NCI-H2029 (cell line): ENCODE measurements around the gene TAOK3.

Source experiments
- DNase-seq: peaks from one replicate; lab custom pipeline; 2025; lab: John Stamatoyannopoulos, UW

TAOK3 gene

DNA sequence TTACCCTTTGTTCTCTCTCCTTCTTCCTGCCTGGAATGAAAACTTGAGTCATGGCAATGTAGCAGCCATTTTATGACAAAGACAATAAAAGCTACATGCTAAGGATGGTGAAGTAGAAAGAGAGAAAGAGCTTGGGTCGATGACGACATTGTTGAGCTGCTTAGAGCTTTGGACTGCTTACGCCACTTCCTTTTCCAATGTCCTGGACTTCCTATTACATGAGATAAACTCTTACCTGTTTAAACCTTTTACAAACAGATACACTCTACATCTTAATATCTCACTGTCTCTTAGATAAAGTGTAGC, 166.6 kb downstream of the TAOK3 start:
- DNase-seq = no peak

DNA sequence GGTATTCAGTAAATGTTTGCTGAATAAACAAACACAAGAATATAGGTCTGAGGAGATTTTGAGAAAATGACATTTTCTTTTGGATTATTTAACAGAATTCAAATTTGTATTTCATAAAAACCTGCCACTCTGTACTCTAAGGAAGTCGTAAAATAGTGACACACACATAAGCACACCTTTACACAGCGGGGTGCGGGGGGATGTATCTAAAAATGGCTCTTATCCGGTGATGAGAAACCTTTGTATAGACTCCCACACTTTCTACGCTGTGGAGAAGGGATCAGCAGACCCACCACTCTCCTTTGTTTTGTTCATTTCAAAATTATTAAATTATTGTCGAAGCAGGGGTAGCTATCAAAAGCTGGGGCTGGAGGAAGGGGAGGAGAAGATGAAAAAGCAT, 178.7 kb downstream of the TAOK3 start:
- DNase-seq = no peak

DNA sequence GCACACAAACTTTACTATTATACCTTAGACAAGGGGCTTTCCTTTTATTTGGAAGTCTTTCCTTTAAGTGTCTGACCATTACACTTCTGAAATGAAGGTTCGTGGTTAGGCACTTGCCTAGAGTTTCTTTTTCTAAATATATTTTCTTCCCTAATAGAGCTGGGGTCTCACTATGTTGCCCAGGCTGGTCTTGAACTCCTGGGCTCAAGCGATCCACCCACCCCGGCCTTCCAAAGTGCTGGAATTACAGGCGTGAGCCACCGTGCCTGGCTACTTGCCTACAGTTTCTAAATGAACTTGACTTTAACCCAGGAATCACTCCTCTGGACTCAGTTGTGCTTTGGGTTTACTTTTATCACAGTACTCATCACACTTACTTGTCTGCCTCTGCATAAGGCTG, 179.2 kb downstream of the TAOK3 start:
- DNase-seq = no peak

DNA sequence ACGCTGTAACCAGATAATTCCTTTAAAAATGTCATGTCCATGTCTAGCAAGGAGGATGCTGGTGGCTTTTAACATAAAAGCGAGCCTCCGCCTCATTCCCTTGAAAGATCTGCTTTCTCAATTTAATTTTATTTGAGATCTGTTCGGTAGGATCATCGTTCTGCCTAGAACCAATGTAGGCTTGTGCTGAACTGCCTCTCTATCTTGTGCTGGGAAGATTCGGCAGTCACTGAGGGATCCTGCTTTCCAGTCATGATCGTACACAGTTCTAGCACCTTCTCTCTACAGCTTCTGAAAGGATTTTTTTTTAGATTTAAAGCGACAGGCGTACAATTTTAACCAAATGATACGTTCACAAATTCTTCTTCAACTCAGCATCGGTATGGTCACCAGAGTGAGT, 182.4 kb downstream of the TAOK3 start:
- no peak for DNase-seq

DNA sequence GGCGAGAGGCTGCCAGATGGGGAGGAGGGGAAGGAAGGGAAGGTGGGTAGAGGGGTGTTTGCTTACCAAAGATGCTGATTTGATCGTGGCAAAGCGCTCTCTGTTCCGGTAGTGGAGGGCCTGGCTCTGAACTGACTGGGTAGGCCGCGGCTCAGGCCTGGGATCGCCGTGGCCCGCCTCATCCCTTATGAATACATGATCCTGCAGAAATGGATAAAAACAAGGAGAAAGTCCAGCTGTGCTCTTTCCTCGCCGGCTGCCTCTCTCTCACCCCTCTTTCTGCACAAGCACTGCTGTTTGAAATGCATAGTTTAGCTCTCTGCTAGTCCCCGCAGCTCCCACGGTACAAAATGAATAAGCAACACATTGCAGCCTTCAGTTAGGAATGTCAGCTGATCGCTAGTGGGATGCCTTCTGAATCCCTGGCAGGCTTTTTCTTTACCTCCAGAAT, 182.9 kb downstream of the TAOK3 start:
- DNase-seq = no peak

DNA sequence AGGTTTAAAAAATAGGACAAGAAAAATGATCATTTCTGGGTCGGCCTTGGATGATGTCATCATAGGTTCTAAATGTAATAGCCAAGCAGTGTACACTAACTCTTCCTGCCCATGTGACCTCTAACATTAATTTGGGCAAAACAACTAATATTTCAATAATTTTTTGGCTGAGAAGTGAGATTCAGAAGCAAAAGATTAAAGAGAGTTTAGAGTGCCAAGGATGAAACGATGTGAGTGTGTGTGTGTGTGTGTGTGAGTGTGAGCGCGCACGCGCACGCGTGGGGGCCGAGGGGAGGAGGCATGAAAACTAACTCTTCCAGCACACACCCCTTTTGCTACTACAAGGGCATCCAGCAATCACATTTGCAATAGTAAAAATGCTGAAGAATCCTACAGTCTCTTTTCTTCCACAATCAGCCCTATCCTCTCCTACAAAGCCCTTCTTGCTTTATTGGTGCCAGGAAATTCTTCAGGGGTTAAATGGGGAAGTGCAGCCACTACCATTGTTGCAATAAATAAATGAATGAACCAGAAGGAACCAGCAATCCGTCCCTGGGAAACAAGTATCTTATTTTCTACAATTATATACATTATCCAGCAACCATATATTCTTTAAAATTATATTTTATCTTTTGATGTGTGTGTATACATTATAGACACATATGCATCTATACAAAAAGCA, 183.9 kb downstream of the TAOK3 start:
- DNase-seq = no peak

DNA sequence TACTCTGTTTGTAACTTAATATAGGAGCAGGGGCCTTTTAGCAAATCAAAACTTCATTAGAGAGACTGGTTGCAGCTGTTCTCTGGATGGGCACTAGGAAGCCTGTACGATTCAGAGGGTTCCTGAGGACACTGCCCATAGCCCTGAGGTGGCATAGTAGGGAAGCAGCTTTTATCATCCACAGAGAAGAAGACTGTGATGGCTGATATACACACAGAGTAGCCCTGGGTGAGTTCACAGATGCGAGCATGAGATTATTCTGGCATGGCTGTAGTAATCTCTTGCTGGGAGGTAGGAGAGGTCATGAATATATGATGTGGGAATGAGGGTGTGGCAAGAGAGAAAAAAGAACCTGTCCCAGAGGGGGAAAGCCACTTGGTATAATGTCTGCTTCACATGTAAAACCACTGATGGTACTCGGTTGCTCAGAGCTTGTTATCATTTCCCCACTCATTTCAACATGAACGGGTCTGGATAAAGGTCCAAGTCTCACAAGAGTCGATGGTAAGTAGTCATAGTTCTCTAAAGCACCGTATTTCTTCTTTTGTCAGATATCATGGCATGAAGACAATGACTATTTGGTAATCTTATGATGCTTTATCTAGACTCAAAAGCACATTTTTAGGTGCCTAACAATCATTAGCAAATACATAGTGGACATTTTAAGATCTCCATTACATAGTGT, 184.8 kb downstream of the TAOK3 start:
- no peak for DNase-seq

DNA sequence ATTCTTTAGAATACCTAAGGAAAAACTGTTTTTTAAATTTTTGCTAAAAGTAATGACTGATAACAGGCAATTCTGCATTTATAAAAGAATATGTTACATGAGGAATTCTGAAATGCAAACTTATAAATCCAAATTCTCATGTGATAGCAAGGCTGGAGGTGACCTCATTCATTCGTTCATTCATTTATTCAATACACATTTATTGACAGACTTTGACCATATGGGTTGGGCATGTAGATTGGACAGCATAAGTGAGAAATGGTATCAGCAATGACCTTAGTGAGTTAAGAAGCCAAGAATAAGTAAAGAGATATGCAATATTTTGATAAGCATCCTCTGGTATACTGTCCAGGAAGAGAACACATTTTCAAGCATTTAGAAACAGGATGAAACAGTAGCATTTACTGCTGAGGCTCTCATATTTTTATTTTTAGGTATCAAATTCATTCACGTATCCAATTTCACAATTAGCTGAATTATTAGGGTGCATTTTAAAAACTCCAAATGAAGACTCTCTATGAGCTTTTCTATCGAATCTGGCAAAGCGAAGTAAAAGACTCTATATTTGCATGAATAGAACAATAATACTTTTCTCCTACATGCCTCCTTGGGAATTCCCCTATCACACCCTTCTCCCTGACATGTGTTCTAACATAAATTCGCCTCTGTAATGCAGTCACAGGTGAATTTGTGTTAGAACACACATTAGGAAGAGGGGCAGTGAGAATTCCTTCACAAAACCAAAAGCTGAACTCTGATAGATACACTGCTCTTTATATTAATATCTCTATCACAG, 186.9 kb downstream of the TAOK3 start:
- no peak for DNase-seq

DNA sequence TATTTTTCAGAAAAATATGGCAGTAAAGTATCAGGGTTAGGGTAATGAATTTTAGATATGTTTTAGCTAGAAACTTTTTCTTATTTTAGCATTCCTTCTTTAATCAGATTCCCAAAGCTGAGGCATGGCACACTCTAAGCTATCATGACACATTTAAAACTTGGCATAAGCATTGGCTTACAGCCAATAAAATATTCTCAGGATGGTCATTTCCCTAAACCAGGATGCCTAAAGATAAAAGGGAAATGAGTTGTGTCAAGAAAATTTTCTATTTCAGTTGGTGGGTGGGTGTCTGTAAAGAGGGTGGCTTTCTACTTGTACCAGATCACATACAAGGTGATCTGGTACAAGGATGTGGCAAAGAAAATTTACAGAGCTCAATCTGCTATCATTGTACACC, 189.0 kb downstream of the TAOK3 start:
- no peak for DNase-seq

DNA sequence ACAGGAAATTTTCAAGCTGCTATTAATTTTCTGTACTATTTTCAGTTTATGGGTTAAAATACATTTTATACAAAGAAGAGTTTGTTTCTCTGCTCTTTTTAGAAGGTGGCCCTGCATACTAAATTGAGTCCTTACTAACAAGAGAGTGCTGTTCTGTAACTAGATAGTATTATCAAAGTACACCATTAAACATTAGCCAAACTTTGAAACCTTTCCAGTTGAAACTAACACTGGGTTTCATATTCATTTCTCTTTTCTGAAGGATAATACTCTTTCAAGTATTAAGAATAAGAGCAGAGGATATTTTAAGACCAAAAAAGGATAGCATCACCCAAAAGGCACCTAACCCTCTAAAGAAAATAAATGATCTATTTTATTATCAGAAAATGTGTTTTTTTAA, 189.6 kb downstream of the TAOK3 start:
- DNase-seq = no peak

DNA sequence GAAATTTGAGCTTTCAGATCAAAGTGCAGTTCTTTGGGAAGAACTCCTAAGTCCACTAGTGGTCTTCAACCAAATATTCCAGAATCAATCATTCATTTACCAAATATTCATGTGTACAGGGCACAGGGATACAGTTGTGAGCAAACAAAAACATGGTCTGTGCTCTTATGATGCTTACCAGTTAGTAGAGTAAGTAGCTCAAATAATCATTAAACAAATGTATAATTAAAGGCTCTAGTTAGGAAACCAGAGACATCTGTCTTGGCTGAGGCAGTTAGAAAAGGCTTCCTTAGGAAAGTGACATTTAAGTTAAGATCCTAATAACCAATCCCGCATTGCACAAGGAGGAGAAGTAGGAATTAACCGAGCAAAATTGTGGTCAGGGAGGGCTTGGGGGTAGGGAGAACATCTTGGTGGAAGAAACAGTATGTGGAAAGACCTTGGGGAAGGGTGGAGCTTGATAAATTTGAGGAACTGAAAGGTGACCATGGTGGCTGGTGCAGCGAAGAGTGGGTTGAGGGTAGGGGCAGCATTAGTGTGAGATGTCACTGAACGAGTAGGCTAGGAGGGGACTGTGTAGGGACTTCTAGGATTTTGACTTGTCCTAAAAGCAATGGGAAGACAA, 196.8 kb downstream of the TAOK3 start:
- no peak for DNase-seq

DNA sequence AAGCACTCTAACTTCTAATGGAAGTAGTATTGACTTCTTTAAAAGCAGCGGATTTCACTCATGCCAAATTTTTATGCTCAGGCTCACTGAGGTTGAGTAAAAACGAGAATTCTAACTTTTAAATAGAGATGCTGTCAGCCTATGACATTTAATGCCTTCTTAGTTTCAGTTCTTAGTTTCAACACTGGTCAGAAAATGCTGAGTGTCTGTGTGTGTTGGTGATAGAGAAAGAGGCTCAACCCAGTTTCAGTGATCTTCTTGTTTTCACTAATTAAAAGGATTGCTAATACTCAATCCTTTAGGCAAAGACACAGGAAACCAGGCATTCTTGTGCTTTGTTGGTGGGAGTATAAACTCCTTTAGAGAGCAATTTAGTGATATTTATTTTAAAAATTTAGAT, 205.8 kb downstream of the TAOK3 start:
- DNase-seq = no peak

DNA sequence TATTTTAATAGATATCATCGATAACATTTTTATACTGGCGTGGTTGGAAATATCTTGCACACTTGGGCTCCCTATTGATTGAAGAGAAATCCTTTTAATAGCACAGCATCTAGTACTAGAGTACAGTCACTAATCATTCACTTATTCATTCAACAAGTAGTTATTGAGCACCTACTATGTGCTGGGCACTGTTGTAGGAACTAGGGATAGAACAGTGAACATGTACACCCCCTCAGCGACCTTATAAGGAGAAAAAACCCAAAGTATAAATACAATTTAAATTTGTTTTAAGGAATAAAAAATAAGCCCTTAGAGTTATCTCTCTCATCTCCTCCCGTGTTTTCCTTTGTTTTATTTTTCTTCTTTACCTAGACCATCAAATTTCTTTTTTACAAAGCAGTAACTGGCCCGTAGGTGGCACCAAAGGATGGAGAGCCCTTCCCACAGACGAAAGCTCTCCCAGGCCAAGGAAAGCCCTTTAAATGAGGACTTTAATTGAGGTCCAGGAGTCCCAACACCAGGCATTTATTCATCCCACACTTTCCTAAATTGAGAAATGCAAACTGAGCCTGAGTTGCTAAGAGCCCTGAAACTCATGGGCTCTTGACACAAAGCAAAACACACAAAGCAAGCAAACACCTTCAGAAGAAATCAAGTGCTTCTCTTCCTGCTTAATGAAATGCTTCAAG, 207.8 kb downstream of the TAOK3 start:
- DNase-seq = no peak

DNA sequence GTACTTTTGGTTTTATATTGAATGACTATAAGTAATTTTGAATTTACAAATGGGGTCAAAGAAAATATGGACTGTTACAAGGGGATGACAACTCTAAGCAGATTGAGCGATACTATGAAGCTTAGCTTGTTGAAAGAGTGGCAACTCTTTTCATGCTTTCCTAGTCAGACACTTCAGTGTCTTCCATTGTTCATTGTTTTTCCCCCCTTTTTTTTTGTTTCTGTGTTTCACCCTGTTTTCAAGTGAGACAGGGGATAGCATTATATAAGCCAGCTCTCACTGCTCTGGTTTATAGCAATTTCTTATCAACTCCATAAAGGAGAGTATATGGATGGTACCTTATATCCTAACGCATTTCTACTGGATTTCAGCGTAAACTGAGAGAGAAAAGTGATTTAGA, 212.2 kb downstream of the TAOK3 start:
- no peak for DNase-seq

DNA sequence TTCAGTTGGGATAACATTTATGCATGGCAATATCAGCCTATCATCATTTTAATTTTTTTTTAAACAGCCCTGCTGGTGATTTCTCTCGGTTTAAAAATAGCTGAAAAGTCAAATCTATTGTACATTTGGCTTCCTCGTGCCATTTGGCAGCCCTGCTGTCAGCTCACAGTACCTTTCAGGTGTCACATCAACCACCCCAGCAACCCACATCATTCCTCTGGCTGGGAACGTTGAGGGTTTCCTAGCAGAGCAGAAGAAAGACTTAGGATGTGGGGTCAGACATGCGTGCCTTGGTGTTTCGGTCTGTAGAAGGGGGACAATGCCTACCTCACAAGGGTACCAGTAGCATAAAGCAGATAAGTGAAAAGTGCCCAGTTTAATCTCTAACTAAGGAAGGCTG, 221.0 kb downstream of the TAOK3 start:
- no peak for DNase-seq

DNA sequence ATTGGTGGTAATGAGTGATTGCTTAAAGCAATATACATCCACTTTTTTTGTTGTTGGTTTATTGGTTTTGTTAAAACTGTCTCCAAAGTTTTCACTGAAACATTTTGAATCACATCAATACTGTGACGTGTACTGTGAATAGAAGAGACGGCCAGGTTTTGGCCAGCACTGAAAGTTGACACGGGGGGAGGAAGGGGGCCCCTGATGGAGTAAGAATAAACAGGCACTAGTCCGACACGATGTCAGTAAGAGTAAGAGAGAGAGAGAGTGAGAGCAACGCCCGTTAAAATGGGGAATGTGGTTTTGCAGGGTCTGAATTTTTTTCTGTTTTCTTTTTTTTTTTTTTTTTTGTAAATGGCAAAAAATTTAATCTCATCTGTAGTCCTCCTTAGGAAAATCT, 222.1 kb downstream of the TAOK3 start:
- no peak for DNase-seq

DNA sequence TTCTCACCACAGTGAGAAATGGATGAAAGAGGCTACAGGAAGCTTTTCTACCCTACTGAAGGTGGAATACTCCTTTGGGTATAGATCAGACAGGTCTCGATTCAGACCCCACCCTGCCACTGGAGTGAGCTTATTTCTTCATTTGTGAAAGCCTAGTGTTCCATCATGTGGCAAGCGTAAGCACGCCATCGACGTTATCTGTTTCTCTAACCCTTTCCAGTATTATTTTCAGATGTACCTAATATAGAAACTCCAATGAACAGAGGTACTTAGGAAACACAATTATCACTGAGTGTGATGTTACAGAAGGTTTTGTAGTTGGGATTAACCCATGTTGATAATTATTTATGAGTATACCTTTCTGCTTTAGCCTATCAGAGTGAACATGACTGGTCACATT, 224.4 kb downstream of the TAOK3 start:
- DNase-seq = no peak

DNA sequence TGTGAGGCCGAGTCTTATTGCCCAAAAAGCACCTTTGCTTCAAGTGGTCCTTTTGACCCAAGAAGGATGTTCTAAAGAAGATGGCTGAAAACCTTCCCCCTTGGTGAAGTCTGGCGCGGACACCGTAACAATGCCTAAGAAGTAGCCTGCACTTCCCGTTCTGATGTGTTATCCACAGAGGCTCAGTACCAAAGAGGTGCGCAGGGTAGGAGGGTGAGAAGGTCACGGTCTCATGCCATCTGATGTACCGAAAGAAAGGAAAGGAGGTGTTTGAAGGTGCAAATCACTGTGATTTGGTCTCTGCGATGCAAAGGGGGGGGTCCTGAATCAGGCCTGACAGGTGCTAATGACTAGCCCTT, 226.9 kb downstream of the TAOK3 start:
- DNase-seq = no peak

DNA sequence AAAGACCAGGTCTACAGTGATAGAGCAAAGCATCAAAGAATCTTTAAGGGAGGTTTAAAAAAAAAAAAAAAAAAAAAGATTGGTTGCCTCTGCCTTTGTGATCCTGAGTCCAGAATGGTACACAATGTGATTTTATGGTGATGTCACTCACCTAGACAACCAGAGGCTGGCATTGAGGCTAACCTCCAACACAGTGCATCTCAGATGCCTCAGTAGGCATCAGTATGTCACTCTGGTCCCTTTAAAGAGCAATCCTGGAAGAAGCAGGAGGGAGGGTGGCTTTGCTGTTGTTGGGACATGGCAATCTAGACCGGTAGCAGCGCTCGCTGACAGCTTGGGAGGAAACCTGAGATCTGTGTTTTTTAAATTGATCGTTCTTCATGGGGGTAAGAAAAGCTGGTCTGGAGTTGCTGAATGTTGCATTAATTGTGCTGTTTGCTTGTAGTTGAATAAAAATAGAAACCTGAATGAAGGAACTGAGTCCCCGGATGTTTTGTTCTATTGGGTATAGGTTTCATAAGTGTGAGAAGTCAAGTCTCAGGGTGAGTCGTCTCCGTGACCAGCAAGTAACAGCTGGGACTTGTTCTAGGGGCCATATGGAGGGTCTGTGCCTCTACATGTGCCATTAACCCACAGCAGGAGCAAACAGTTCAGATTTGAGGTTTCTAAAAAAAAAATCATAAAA, 227.5 kb downstream of the TAOK3 start:
- no peak for DNase-seq

DNA sequence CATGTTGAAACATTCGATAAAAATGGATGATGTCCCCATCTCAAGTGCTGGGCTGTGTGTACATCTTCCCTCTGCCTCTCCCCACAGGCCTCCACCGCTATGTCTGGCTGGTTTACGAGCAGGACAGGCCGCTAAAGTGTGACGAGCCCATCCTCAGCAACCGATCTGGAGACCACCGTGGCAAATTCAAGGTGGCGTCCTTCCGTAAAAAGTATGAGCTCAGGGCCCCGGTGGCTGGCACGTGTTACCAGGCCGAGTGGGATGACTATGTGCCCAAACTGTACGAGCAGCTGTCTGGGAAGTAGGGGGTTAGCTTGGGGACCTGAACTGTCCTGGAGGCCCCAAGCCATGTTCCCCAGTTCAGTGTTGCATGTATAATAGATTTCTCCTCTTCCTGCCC, 228.2 kb downstream of the TAOK3 start:
- DNase-seq = no peak

DNA sequence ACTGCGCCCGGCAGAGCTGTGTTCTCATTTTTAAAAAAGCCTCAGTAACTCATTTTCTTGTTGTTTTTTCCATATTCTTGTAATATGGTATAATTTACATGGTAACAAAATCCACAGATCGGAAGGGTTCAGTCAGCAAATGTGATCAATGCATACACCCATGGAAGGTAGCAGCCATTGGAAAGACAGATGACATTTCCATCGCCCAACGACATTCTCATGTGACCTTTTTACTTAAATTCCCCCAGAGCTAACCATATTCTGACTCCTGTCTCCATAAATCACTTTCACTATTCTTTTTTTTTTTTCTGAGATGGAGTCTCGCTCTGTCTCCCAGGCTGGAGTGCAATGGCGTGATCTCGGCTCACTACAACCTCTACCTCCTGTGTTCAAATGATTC, 231.9 kb downstream of the TAOK3 start:
- no peak for DNase-seq

DNA sequence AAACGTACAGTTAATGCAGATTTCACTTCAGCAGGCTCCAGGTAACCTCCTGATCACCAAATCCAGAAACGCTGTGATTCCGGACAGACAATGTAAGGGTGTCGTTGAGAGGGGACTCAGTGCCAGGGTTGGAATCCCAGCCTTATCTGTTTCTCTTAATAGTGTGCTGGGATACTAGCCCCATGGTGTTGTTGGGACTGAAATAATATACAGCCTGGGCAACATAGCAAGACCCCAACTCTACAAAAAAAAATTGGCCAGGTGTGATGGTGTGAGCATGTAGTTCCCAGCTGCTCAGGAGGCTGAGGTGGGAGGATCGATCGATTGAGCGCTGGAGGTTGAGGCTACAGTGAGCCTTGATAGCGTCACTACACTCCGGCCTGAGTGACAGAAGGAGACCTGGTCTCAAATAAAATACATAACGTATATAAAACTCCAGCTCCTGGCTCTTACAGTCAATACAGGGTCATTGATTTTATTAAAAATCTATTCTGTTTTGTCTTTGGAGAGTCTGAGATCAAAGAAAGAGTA, 235.5 kb downstream of the TAOK3 start:
- no peak for DNase-seq
